Bone marrow (tissue), 2 donors: ENCODE results near the gene HOXB4.

Source experiments
- DNase-seq, 2 donors: peaks; one replicate each; lab custom pipeline; 2025; lab: John Stamatoyannopoulos, UW

The HOXB4 gene

GRCh38 chr17:48571826-48572417, 6.2 kb downstream of the HOXB4 start:
- no peak for DNase-seq

- no peak for DNase-seq
These were observed 6.9 kb downstream of the HOXB4 start for GRCh38 chr17:48571024-48571818.

DNA sequence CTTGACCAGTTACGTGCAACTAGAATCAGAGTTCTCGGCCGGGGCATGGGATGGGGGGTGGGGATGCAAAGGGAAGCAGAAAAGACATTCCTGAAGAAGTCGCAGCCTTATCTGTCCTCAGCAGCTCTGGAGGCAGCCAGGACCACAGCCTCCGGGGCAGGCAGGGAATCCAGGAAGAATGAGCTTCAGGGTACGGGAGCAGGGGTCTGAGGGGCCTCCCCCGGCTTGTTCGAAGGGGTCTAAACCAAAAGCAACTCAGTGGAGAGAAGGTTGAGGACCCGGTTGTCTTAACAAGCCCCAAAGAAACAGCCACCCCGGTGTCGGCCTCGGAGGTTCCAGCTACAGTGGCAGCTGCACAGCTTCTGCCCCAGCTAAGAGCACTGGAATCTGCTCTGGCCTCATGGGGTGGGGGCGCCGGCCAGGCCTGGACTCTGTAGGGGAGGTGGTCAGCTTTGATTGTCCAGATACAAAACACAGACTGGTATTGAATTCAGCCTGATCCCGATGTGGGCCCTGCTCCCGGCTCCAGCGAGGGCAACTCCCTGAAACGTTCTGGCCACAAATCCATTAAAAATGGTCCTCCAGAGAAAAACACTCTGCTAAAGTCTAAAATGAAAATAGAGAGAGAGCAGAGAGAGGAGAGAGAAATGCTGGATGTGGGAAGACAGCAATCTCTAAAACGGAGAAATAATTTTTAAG, 7.7 kb downstream of the HOXB4 start:
- DNase-seq, result no peak

DNA sequence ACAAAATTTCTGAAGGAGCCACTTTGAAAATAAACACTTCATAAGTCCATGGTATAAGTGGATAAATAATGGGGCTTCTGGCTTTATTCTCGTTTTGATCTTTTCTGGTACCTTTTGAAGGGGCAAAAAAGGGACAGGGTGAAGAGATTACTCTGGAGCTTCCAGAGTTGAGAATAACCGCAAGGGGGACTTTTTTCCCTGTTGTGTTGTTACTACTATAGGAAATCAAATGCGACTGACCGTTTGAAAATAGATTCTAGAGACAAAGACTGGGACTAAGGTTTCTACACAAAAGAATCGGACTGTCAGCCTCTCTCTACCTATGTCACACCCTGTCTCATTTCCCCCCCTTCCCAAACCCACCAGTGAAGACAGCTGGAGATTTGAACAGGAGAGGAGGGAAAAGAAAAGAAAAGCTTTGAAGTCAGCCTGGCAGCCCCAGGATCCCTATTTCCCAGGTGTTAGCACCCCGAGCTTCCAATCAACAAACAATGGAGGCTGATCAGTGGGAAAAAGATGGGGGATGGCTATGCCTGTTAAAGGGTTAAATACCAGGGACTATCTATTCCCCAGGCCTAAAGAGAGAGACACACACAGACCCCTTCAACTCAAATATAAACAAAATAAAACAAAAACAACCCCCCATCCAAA, 8.4 kb downstream of the HOXB4 start:
- DNase-seq, result no peak

- DNase-seq, result no peak
These were observed 8.9 kb downstream of the HOXB4 start for GRCh38 chr17:48569240-48569582.

DNA sequence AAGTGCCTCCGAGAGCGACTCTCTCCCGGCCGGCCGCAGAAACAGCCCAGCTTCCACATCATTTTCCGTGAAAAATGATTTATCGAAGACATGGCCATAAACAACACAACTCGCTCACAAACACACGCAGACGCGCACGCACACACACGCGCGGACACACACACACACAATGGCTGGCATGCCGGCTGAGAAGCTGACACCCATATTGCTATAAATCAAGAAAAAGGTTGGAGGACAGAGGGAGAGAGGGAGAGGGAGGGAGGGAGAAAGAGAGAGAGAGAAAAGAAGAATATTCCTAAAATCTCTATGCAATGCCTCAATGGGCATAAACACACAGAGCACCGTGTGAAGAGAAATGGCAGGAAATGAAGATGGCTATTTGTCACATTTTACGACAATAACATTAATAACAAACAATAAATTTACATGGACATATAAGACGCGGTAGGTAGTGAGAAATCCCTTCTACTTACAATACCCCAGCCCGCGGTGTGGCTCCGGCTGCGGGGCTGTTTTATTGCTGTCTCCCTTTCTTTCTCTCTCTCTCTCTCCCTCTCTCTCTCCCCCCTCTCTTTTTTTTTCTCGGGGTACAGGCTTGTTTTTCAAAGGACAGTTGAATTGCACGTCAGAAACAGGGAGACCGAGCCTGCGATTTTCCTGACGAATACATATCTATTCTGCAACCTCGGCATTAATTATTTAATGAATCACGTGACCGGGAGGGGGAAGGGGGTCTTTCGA, 9.5 kb downstream of the HOXB4 start:
- no peak for DNase-seq

- no peak for DNase-seq
These were observed 10.3 kb downstream of the HOXB4 start for GRCh38 chr17:48567646-48568354.

- no peak for DNase-seq
These were observed 10.9 kb downstream of the HOXB4 start for GRCh38 chr17:48567209-48567608.

GRCh38 chr17:48566717-48567116, 11.4 kb downstream of the HOXB4 start:
- DNase-seq, result no peak

GRCh38 chr17:48565925-48566710, 12.0 kb downstream of the HOXB4 start:
- DNase-seq, result no peak

DNA sequence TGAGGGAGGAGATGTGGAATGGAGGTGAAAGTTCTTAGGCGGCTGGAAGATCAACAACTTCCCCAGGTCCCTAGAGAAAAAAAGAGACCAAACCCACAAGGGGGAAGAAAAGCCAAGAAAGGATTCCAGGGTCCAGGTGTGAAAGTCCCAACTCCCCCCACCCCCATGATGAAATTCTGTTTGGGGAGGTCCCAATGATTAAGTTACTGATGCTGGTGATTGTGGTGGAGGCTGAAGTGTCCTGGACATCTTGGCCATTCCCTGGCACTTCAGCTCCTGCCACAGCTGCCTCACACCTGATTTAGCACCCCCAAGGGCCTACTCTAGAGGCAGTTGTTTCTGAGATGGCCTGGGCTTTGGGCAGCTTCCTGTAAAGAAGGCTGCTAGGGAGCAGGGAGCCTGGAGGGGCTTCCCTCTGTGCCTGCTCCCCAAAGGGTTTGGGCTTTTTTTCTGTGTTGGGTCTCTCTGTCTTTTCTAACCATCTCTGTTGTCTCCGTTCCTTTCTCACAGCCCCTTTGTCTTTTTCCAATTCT, 13.1 kb downstream of the HOXB4 start:
- DNase-seq, result no peak

GRCh38 chr17:48564188-48565021, 13.7 kb downstream of the HOXB4 start:
- DNase-seq, result no peak

GRCh38 chr17:48563867-48564187, 14.3 kb downstream of the HOXB4 start:
- no peak for DNase-seq

- no peak for DNase-seq
These were observed 14.7 kb downstream of the HOXB4 start for GRCh38 chr17:48563385-48563838.

DNA sequence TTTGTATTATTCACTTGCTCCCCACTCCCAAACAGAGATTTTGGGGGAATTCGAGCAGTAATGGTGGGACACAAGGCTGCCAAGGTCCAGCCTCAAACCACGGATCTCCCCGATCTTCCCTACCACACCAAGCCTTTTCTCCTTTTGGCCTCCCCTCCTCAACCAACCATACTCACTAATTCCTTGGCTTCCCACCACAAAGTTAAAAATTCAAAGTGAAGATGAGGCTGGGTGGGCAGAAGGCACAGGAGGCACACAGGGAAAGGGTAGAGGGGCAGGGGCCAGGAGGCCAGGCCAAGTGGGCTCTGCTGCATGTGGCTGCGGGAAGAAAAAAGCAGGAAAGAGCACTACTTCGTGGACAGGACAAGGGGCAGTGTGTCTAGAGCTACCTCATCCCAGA, 15.2 kb downstream of the HOXB4 start:
- DNase-seq, result no peak

GRCh38 chr17:48561884-48562810, 16.0 kb downstream of the HOXB4 start:
- DNase-seq, result no peak

DNA sequence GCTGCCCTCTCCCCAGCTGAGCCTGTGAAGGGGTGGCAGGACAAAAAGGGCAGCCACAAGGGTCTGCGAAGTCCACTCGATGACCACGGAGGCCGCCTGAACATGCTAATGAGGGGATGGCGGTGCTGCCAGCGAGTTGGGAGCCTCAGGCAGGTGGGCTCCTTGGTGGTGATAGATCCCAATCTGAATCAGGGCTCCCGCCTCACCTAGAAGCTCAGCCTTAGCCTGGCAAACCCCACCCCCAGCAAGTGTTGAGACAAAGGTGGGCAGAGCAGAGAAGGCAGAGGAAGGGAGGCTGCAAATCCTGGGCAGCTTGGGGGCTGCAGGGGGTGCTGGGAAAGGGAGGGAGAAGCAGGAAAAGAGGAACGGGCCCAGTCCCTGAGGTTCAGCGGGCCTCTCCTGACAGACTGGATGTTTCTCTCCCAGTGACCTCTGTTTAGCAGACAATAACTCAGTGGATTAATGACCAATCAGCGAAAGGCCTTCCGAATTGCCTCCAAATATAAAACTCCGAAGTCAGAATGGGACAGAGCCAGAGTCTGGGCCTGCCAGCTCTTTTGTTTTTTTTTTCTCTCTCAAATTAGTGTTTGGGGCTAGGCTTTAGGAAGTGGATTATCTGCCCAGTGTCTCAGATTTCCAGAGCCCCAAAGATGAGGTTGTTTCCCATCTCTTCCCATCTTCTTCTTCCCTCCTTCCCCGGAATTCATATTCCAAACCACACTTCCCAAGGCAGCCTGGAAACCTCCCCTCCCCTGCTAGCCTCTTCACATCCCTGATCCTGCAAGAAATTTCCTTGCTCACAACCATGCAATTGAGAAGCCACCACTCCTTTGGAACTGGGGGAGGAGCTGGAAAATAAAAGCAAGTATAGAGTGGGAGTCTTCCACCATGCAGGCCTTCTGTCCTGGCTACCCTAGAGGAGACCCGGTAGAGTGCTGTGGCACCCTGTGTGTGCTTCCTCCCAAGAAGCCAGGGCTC, 18.0 kb downstream of the HOXB4 start:
- no peak for DNase-seq
